ENCODE measurements around the gene MGAT5. TPM values are rescaled to one million over a fixed set of nuclear protein-coding genes. Genes with fewer than 3 reads are reported as not detected.
"Not testable (repeated sequence)": the region's sequence is repeated elsewhere in the genome, so short reads cannot be mapped to it uniquely, and the experiment has no call there.

MGAT5 gene
- total RNA-seq, 1 donor from 2014 or later, result 14.1 TPM

DNA sequence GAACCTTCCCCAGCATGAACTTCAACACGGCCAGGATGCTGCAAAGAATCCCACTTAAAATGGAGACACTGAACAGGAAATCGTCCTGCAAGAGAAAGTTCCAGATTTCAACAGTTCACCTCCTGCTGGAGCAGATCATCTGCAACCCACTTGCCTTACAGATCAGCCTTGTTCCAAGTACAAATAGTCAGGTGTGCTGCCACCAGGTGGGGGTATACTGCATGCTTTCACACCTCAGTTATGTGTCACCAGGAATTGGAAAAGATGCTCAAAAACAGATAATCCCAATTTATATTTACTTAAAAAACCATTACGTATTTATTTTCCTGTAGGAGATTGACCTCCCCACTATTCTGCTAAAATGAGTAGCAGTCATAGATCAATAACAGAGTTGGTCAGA lies 212.3 kb downstream of the MGAT5 start:
- Mint-ChIP-seq H3K27ac (no peak overlapping the region), H3K4me1 (ENCODE audit: low read depth) (no peaks in the 10 kb centered on the region), H3K4me3 (ENCODE audit: low read depth) (no peak overlapping the region), H3K27me3 (ENCODE audit: low read depth) (no peaks in the 10 kb centered on the region), H3K9me3 (no peaks in the 10 kb centered on the region), H3K36me3 (ENCODE audit: low read depth) (no peaks in the 10 kb centered on the region)
- DNase-seq (ENCODE audit: low spot score), result no peak
- intact Hi-C loops (cut with micrococcal nuclease), result loop anchor here (10.0 kb wide), 1 partner anchor 319 kb away; no protein-coding TSS in a partner anchor

DNA sequence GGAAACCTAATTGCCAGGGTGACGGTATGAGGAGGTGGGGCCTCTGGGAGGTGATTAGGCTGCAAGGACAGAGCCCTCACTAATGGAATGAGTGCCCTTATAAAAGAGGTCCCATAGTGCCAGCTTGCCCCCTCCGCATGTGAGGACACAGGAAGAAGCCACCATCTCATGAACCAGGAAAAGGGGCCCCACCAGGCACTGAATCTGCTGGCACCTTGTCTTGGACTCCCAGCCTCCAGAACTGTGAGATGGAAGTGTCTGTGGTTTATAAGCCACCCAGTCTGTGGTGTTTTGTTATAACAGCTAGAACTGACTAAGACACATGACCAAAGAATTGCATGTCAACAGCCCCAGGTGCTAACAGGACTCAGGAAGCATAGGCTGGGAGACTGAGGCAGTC lies 214.3 kb downstream of the MGAT5 start:
- H3K36me3 Mint-ChIP-seq (ENCODE audit: low read depth), result no peaks in the 10 kb centered on the region

DNA sequence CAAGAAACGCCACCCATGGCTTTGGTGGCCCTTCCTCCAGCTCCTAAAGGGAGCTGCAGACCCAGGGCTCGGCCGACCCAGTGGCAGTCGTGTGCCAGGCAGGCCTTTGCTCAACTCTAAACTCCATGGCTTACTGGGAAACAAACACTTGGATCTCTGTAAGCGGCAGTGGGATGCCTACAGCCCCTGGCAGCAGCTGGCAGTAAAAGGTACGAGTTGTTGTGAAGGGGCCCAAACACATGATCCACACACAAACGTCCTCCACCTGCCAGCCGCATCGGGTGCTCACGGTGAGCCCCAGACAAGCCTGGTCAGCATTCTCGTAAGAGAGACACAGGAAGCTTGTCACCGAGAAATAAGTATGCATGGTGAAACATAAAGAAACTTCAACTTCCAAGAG lies 214.9 kb downstream of the MGAT5 start:
- no peak overlapping the region for H3K4me3 Mint-ChIP-seq (ENCODE audit: low read depth)
- intact Hi-C loops (cut with micrococcal nuclease), result loop anchor here (10.0 kb wide), 1 partner anchor 316 kb away; no protein-coding TSS in a partner anchor
- no peaks in the 10 kb centered on the region for H3K4me1 Mint-ChIP-seq (ENCODE audit: low read depth)
- no peaks in the 10 kb centered on the region for H3K27me3 Mint-ChIP-seq (ENCODE audit: low read depth)
- no peak for DNase-seq (ENCODE audit: low spot score)
- no peaks in the 10 kb centered on the region for H3K9me3 Mint-ChIP-seq
- no peaks in the 10 kb centered on the region for H3K36me3 Mint-ChIP-seq (ENCODE audit: low read depth)
- H3K27ac Mint-ChIP-seq, result no peak overlapping the region

More for the DNA sequence above, 214.3 kb downstream of the MGAT5 start:
- DNase-seq (ENCODE audit: low spot score), result no peak
- no peak overlapping the region for H3K27ac Mint-ChIP-seq
- H3K4me3 Mint-ChIP-seq (ENCODE audit: low read depth), result no peak overlapping the region
- no peaks in the 10 kb centered on the region for H3K27me3 Mint-ChIP-seq (ENCODE audit: low read depth)
- no peaks in the 10 kb centered on the region for H3K9me3 Mint-ChIP-seq
- intact Hi-C loops (cut with micrococcal nuclease), result loop anchor here (10.0 kb wide), 1 partner anchor 317 kb away; no protein-coding TSS in a partner anchor
- H3K4me1 Mint-ChIP-seq (ENCODE audit: low read depth), result no peaks in the 10 kb centered on the region

DNA sequence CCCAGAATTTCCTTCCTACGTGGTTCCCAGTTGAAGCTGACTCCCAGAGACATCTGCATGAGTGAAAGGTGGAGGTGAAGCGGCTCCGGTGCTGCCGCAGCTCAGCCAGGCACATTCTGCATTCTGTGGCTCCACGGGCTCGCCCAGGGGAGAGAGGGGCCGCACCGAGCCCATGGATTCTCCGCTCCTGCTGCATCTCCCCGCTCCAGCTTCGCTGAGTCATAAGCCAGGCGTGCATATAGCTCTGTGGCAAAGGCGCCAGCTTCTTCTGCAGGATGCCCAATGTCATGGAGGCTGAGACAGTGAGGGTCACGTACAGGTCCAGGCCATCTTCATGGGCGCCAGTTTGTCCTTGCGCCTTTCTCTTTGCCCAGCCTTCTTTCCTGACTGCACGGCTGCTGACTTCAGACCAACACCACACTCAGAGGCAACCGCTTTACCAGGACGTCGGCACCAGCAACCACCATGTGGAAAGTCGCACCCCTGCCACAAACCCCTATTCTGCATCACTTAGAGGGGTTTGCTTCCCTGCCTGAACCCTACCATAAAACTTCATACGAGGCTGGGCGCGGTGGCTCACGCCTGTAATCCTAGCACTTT lies 215.7 kb downstream of the MGAT5 start:
- no peak overlapping the region for H3K27ac Mint-ChIP-seq
- no peak overlapping the region for H3K4me3 Mint-ChIP-seq (ENCODE audit: low read depth)
- H3K36me3 Mint-ChIP-seq (ENCODE audit: low read depth), result no peaks in the 10 kb centered on the region
- H3K9me3 Mint-ChIP-seq, result no peaks in the 10 kb centered on the region
- peaks cover 3% of the 10 kb centered on the region for H3K27me3 Mint-ChIP-seq (ENCODE audit: low read depth)
- intact Hi-C loops (cut with micrococcal nuclease), result loop anchor here (10.0 kb wide), 1 partner anchor 315 kb away; no protein-coding TSS in a partner anchor
- H3K4me1 Mint-ChIP-seq (ENCODE audit: low read depth), result no peaks in the 10 kb centered on the region
- DNase-seq (ENCODE audit: low spot score), result no peak

DNA sequence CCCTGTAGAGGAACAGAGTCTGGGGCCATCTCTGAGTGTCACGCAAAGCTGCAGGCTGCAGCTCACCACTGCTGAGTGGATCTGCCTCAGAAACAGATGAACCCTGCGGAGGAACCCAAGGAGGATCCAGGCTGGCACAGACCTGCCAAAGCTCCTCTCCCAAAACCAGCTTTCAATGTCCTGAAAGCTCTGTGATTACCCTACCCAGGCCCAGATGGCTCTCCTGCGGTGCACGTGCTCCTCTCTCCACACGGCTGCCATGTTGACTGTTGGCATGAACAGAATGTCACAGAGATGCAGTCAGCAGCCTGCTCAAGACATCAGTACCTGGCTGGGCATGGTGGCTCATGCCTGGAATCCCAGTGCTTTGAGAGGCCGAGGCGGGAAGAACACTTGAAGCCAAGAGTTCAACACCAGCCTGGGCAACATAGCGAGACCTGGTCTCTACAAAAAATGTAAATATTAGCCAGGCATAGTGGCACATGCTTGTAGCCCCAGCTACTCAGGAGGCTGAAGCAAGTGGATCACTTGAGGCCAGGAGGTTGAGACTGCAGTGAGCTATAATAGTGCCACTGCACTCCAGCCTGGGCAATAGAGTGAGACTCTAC lies 216.8 kb downstream of the MGAT5 start:
- H3K27ac Mint-ChIP-seq, result no peak overlapping the region
- DNase-seq (ENCODE audit: low spot score), result no peak
- H3K9me3 Mint-ChIP-seq, result no peaks in the 10 kb centered on the region
- H3K36me3 Mint-ChIP-seq (ENCODE audit: low read depth), result no peaks in the 10 kb centered on the region
- H3K4me3 Mint-ChIP-seq (ENCODE audit: low read depth), result no peak overlapping the region
- H3K4me1 Mint-ChIP-seq (ENCODE audit: low read depth), result no peaks in the 10 kb centered on the region
- intact Hi-C loops (cut with micrococcal nuclease), result no loop called here
- H3K27me3 Mint-ChIP-seq (ENCODE audit: low read depth), result peaks cover 4% of the 10 kb centered on the region

DNA sequence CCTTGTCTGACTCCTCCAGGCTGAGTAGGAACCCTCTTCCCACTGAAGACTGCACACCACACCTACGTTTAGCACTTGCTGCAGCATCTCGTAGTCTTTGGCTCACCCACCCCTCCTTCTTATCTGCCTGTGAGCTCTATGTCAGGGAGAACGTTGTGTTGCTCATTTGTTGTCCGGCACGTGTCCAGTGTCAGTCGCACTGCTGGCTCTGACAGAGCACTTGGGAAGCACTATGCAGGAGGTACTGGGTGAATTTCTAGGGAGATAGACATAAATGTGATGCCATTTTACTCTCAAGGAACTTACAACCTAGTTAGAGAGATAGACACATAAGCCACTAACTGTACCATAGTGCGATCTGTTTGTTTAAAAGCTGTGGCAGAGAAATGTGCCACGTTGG lies 223.1 kb downstream of the MGAT5 start:
- DNase-seq (ENCODE audit: low spot score); H3K27me3 Mint-ChIP-seq (ENCODE audit: low read depth); H3K27ac Mint-ChIP-seq; H3K4me3 Mint-ChIP-seq (ENCODE audit: low read depth); H3K36me3 Mint-ChIP-seq (ENCODE audit: low read depth); H3K9me3 Mint-ChIP-seq; intact Hi-C loops (cut with micrococcal nuclease); H3K4me1 Mint-ChIP-seq (ENCODE audit: low read depth): not testable (repeated sequence)

DNA sequence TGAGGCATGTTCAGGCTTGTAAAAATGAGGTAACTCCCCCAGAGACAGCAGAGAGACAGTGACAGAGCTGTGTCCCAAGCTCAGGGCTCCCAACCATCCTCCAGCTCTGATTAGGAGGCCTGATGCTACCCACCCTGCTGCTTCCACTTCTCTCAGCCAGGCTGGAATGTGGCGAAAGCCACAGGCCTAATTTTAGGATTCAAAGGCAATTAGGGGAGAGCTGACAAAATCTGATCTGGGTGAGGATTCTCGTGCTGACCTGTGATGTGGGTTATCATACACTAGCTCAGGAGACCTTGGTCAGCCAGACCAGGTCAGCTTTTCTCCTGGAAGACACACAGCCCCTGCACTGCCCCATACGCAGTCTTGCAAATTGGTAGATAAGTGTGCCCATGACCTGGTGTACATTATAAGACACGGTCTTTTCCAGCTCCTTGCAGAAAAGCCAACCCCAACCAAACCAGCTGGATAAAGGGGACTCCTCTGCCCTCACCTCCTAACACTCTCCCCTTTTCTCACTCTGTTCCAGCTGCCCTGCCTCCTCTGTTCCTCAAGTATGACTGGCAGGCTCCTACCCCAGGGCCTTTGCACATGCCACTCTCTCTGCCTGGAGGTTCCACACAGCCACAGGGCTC lies 225.9 kb downstream of the MGAT5 start:
- no peak for DNase-seq (ENCODE audit: low spot score)
- no peaks in the 10 kb centered on the region for H3K9me3 Mint-ChIP-seq
- no peaks in the 10 kb centered on the region for H3K4me1 Mint-ChIP-seq (ENCODE audit: low read depth)
- intact Hi-C loops (cut with micrococcal nuclease), result no loop called here
- no peak overlapping the region for H3K27ac Mint-ChIP-seq
- H3K36me3 Mint-ChIP-seq (ENCODE audit: low read depth), result no peaks in the 10 kb centered on the region
- peaks cover 3% of the 10 kb centered on the region for H3K27me3 Mint-ChIP-seq (ENCODE audit: low read depth)
- no peak overlapping the region for H3K4me3 Mint-ChIP-seq (ENCODE audit: low read depth)

DNA sequence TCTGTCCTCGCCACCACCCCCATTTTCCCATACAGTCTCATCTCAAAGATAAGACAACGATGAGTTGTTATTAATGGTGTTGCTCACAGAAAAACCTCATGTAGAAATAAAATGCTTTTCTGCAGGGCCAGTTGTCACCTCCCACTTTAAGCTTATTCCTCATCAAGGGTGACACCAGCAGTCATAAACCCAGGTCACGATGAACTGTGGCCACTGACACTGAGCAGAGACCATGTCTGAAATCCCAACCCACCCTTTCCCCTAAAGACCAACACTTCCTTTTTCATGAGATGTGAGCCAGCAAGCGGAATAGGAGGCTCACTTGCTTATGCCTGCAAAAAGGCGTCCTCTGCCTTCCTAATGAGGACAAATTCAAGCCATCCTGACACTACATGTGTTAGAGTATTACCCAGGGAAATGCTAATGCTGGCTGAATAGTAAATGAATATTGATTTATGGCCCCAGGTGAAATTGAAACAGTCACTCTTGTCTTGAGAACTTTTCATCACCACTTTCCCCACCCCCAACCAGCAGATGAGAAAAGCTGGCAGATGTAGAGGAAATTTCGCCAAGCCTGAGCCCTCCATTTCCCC lies 228.4 kb downstream of the MGAT5 start:
- no peak overlapping the region for H3K4me3 Mint-ChIP-seq (ENCODE audit: low read depth)
- intact Hi-C loops (cut with micrococcal nuclease), result no loop called here
- H3K27me3 Mint-ChIP-seq (ENCODE audit: low read depth), result no peaks in the 10 kb centered on the region
- no peak for DNase-seq (ENCODE audit: low spot score)
- no peak overlapping the region for H3K27ac Mint-ChIP-seq
- H3K36me3 Mint-ChIP-seq (ENCODE audit: low read depth), result no peaks in the 10 kb centered on the region
- H3K4me1 Mint-ChIP-seq (ENCODE audit: low read depth), result no peaks in the 10 kb centered on the region
- no peaks in the 10 kb centered on the region for H3K9me3 Mint-ChIP-seq

DNA sequence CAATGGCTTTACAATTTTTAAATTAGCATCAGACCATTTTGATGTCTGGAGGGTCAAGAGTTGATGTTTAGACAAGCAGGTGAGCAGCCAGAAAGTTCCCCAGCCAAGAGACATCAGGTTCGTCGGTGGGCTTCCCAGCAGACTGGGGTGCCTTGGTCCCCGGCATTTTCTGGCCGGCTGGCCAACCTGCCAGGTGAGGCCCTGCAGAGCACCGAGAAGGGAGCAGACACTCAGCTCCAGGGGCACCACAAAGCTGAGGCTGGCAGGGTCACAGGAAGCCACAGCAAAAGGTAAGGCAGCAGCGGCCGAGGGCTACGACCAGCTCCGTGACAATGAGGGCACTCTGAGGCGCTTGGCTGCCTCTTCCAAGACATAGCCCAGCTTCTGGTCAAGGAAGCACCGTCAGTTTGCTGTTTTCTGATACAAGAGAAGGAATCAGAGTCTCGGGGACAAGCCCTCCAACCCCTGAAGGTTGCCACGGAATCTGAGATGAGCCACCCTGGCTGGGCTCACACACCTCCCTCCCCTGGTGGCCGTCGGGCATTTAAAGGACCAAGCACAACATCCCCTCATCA lies 229.0 kb downstream of the MGAT5 start:
- no peaks in the 10 kb centered on the region for H3K27me3 Mint-ChIP-seq (ENCODE audit: low read depth)
- no peaks in the 10 kb centered on the region for H3K9me3 Mint-ChIP-seq
- H3K4me1 Mint-ChIP-seq (ENCODE audit: low read depth), result no peaks in the 10 kb centered on the region
- H3K36me3 Mint-ChIP-seq (ENCODE audit: low read depth), result no peaks in the 10 kb centered on the region
- H3K4me3 Mint-ChIP-seq (ENCODE audit: low read depth), result no peak overlapping the region
- intact Hi-C loops (cut with micrococcal nuclease), result no loop called here
- DNase-seq (ENCODE audit: low spot score), result no peak
- H3K27ac Mint-ChIP-seq, result no peak overlapping the region

DNA sequence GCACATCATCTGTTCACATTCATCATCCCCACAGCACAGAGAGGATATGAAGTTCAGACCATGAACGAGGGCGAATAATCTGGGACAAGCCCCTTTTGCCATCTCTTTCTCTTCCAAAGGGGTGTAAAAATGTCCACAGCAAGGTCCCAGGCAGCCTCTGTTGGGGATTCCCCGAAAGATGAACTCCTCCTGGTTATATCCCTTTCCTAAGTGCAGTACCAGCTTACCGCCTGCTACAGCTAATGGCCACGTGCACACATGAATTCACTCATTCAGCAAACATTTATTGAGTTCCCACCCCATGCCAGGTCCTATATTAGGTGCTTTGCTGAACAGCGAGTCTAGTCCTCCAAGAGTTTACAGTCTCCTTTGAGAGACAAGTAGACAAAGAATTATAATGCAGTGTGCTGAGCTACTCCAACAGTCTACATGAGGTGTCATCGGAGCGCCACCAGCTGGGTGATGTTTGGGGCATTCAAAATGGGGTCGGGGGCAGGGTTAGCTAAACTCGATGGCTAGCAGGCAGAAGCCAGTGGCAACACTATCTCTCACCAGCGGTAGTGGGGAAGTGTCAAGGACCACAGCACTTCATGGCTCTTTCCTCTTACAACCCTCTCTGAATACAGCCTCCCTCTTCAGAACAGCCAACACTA lies 236.0 kb downstream of the MGAT5 start:
- no peak for DNase-seq (ENCODE audit: low spot score)
- Mint-ChIP-seq H3K4me1 (ENCODE audit: low read depth) (no peaks in the 10 kb centered on the region), H3K27ac (no peak overlapping the region), H3K9me3 (no peaks in the 10 kb centered on the region), H3K36me3 (ENCODE audit: low read depth) (no peaks in the 10 kb centered on the region), H3K27me3 (ENCODE audit: low read depth) (peaks cover 7% of the 10 kb centered on the region), H3K4me3 (ENCODE audit: low read depth) (no peak overlapping the region)
- intact Hi-C loops (cut with micrococcal nuclease), result no loop called here

DNA sequence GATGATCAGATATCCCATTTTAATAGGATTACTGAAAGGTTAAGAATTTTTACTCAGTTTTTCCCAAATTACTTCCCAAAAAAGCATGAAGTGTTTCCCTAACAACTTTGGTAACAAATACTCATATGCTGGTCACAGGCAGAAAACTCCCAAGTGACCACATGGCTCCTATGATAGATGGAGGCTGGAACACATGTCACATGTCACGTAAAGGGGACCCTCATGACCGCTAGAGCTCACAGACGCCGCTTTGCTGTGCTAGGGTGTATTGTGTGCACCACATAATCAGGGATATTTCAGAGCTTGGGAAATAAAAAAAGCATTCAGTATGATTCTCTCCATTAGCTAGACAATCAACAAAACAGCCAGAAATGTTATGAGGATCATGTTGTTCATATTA lies 236.7 kb downstream of the MGAT5 start:
- Mint-ChIP-seq H3K9me3 (no peaks in the 10 kb centered on the region), H3K27me3 (ENCODE audit: low read depth) (peaks cover 7% of the 10 kb centered on the region), H3K4me1 (ENCODE audit: low read depth) (no peaks in the 10 kb centered on the region), H3K36me3 (ENCODE audit: low read depth) (no peaks in the 10 kb centered on the region), H3K4me3 (ENCODE audit: low read depth) (no peak overlapping the region), H3K27ac (no peak overlapping the region)
- intact Hi-C loops (cut with micrococcal nuclease), result no loop called here
- DNase-seq (ENCODE audit: low spot score), result no peak

DNA sequence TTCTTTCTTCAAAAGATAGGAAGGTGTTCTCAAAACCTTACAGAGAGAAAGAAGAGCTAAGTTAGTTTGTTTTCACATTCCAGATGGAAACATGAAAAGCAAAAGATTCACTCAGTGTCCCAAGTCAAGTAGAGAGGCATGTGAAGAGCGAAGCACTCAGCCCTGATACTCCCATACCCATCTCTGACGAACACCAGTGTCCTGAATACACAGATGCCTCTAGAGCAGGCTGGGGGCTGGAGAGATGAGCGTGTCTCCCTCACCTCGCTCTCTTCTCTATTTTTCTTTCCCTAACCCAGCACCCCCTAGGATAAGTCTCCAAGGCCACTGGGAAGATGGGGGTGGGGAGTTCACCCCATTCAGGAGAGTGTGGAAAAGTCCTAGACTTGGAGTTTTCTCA lies 237.2 kb downstream of the MGAT5 start:
- DNase-seq (ENCODE audit: low spot score), result no peak
- H3K4me3 Mint-ChIP-seq (ENCODE audit: low read depth), result no peak overlapping the region
- H3K9me3 Mint-ChIP-seq, result no peaks in the 10 kb centered on the region
- no peaks in the 10 kb centered on the region for H3K4me1 Mint-ChIP-seq (ENCODE audit: low read depth)
- H3K36me3 Mint-ChIP-seq (ENCODE audit: low read depth), result no peaks in the 10 kb centered on the region
- intact Hi-C loops (cut with micrococcal nuclease), result no loop called here
- H3K27me3 Mint-ChIP-seq (ENCODE audit: low read depth), result peaks cover 7% of the 10 kb centered on the region
- no peak overlapping the region for H3K27ac Mint-ChIP-seq

Measured in activated T-helper 2 cell treated with anti-CD3 and anti-CD28 coated beads, Interferon-gamma antibody, Interleukin-2, Interleukin-4, amounts not matched to agents 10 μg/mL and 5 μg/mL and 100 μg/mL, durations not matched to agents 14 hours and 24 hours and 36 hours (primary cell).